Hair follicular keratinocyte (primary cell): ENCODE results near the gene UCK2. TPM values are rescaled to one million over a fixed set of nuclear protein-coding genes. Genes with fewer than 3 reads are reported as not detected.

ENCODE experiments used
- total RNA-seq: library from RNA; depleted of rRNA; stranded (reverse); fragments of >200 nt; gene quantifications from 2 replicates; pipeline ENCODE4 v1.2.3, GENCODE V29; 2015

UCK2 gene
- total RNA-seq, result 88.8 and 112 TPM in 2 replicates

DNA sequence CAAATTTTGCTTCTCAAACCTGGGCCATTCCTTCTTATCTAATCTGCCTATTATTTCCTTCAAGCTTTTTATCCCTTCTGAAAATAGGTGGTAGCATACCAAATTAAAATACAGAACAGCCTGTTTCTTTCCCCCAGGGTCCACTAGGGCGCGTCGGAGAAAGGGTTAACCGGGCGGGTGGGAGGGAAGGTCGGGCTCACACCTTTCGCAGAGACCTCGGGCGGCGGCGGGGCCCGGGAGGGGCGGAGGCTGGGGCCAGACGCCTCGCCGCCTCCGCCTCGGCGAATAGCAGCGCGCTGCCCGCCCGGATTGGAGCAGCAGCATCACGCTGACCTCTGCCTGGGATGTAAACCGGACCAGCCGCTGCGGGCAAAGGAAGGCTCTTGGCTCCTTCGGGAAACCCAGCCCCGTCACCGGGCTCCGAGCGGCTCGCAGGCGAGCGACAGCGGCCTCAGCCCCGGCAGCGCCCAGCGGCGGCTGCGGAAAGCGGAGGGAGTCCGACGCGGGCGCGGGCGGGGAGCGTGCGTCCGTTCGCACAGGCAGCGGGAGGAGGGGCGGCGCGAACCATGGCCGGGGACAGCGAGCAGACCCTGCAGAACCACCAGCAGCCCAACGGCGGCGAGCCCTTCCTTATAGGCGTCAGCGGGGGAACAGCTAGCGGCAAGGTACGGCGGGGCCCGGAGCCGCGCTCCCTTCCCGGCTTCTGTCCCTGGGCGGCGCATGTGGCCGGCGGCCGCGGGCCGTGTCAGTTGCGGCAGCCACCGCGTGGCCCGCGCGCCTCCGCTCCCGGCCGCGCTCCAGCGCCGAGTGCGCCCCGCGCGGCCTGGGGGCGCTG, at the start of gene UCK2:
Gene UCK2, plus strand, starts transcription at position 347 of the 835 bp plus-strand sequence. Its CDS starts 220 bp downstream, at position 567.

Other genes with a start within 250 kb of the UCK2 start
- 116 and 221 TPM in 2 replicates for gene MGST3, start 196.4 kb upstream of the UCK2 start, total RNA-seq
- 45.5 and 65.5 TPM in 2 replicates for gene ALDH9A1, start 129.1 kb upstream of the UCK2 start, total RNA-seq
- gene TMCO1, start 58.7 kb upstream of the UCK2 start, total RNA-seq, result 51.9 and 68.0 TPM in 2 replicates